ENCODE data around the gene WDR35.

Gene WDR35

GRCh38 chr2:19989667-19990415 is at the start of gene WDR35:
TSS of gene WDR35 (minus strand) at chr2:19990105. CDS start at chr2:19990015, 90 bp downstream.
- DNase-seq = peak; percentile 81
- H3K9me2 ChIP-seq (replicated peaks; ENCODE audit: insufficient read depth, low read length) = no peaks in the 10 kb centered on the region
- peak within 1 kb of the TSS; percentile 75 for H3K4me2 ChIP-seq (ENCODE audit: low read depth, low read length)
- H3K9me3 ChIP-seq (replicated peaks; ENCODE audit: insufficient read depth, low read length) = no peaks in the 10 kb centered on the region
- no peaks in the 10 kb centered on the region for H3K4me1 ChIP-seq (ENCODE audit: low read length)
- TF ChIP-seq, protein P1, sequence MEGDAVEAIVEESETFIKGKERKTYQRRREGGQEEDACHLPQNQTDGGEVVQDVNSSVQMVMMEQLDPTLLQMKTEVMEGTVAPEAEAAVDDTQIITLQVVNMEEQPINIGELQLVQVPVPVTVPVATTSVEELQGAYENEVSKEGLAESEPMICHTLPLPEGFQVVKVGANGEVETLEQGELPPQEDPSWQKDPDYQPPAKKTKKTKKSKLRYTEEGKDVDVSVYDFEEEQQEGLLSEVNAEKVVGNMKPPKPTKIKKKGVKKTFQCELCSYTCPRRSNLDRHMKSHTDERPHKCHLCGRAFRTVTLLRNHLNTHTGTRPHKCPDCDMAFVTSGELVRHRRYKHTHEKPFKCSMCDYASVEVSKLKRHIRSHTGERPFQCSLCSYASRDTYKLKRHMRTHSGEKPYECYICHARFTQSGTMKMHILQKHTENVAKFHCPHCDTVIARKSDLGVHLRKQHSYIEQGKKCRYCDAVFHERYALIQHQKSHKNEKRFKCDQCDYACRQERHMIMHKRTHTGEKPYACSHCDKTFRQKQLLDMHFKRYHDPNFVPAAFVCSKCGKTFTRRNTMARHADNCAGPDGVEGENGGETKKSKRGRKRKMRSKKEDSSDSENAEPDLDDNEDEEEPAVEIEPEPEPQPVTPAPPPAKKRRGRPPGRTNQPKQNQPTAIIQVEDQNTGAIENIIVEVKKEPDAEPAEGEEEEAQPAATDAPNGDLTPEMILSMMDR (IDR thresholded peaks at IDR 0.05; ENCODE audit: low read length) = no peak
- TF ChIP-seq EZH2 (optimal IDR thresholded peaks at IDR 0.05; ENCODE audit: low read depth, low read length) (no peak), EZH2phosphoT487 (IDR thresholded peaks at IDR 0.05; ENCODE audit: low read length) (no peak)
- H4K20me1 ChIP-seq (ENCODE audit: insufficient read depth, low read length) = no peaks in the 10 kb centered on the region
- peak within 1 kb of the TSS; percentile 30; the same call in 1 of the 2 replicates for H3K9ac ChIP-seq (ENCODE audit: low read length)
- H3K27me3 ChIP-seq (replicated peaks; ENCODE audit: insufficient read depth, low read length) = no peaks in the 10 kb centered on the region
- peak within 1 kb of the TSS; percentile 66 for H3K4me3 ChIP-seq (ENCODE audit: low read length)
- peak within 1 kb of the TSS; percentile 89 for H2AFZ ChIP-seq (ENCODE audit: low read length)
- no peaks in the 10 kb centered on the region for H3F3A ChIP-seq (ENCODE audit: insufficient read depth, low read length)
- no peaks in the 10 kb centered on the region for H3K36me3 ChIP-seq (replicated peaks; ENCODE audit: insufficient read depth, low read length)
- H3K79me2 ChIP-seq (ENCODE audit: low read length) = no peaks in the 10 kb centered on the region
- no peak within 1 kb of the TSS for H3K27ac ChIP-seq (ENCODE audit: low read length)

- no peaks in the 10 kb centered on the region for H3K9me3 ChIP-seq (replicated peaks; ENCODE audit: insufficient read depth, low read length)
- no peaks in the 10 kb centered on the region for H3K27me3 ChIP-seq (replicated peaks; ENCODE audit: insufficient read depth, low read length)
- no peaks in the 10 kb centered on the region for H3K9me2 ChIP-seq (replicated peaks; ENCODE audit: insufficient read depth, low read length)
- H2AFZ ChIP-seq (ENCODE audit: low read length) = no peak overlapping the region
- H3K4me1 ChIP-seq (ENCODE audit: low read length) = no peaks in the 10 kb centered on the region
- H4K20me1 ChIP-seq (ENCODE audit: insufficient read depth, low read length) = no peaks in the 10 kb centered on the region; the same call in 1 of the 2 replicates
- H3F3A ChIP-seq (ENCODE audit: insufficient read depth, low read length) = no peaks in the 10 kb centered on the region
- no peak overlapping the region for H3K4me2 ChIP-seq (ENCODE audit: low read depth, low read length)
- no peak overlapping the region for H3K9ac ChIP-seq (ENCODE audit: low read length)
- no peak overlapping the region for H3K27ac ChIP-seq (ENCODE audit: low read length)
- no peak for DNase-seq
- no peak for TF ChIP-seq EZH2phosphoT487 (IDR thresholded peaks at IDR 0.05; ENCODE audit: low read length)
- TF ChIP-seq, protein P1 (IDR thresholded peaks at IDR 0.05; ENCODE audit: low read length) = no peak
- no peak for TF ChIP-seq EZH2 (optimal IDR thresholded peaks at IDR 0.05; ENCODE audit: low read depth, low read length)
- no peak overlapping the region for H3K4me3 ChIP-seq (ENCODE audit: low read length)
- peaks cover 15% of the 10 kb centered on the region for H3K79me2 ChIP-seq (ENCODE audit: low read length)
- H3K36me3 ChIP-seq (replicated peaks; ENCODE audit: insufficient read depth, low read length) = peaks cover 5% of the 10 kb centered on the region
Measured at GRCh38 chr2:20037660-20038059, 47.8 kb upstream of the WDR35 start.

DNA sequence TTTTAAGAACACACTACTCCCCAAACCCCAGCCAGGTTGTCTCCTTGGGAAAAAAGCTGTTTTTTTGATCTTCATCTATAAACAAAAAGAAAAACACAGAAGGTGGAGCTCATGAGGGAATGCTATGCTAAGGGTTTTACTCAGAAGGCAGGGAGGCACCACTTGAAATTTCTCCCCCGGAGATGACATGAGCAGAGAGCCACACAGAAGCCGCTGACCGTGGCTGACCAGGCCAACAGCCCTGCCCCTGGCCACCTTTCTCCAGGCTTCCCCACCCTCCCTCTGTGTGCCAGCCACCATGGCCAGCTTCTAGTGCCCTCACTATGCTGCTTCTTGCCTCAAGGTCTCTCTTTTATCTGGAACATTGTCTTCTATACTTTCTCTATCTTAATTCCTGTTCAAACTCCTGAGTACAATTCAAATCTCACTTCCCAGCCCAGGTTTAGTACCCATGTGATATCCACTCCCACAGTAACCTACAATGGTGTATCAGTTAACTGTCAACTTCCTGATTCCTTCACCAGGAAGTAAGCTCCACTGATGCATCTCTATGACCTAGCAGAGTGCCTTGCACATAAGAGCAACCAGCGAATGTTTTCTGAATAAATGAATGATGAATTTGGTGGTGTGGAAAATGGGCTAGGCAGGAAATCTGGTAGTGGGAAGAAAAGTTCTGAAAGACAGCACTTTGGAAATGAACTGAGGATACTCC is 46.2 kb upstream of the WDR35 start:
- no peaks in the 10 kb centered on the region for H3K9me2 ChIP-seq (replicated peaks; ENCODE audit: insufficient read depth, low read length)
- H3K9me3 ChIP-seq (replicated peaks; ENCODE audit: insufficient read depth, low read length) = no peaks in the 10 kb centered on the region
- H3K27me3 ChIP-seq (replicated peaks; ENCODE audit: insufficient read depth, low read length) = no peaks in the 10 kb centered on the region
- no peak for DNase-seq
- H3F3A ChIP-seq (ENCODE audit: insufficient read depth, low read length) = no peaks in the 10 kb centered on the region
- no peak overlapping the region for H3K4me2 ChIP-seq (ENCODE audit: low read depth, low read length)
- no peak overlapping the region for H3K4me3 ChIP-seq (ENCODE audit: low read length)
- no peaks in the 10 kb centered on the region for H3K4me1 ChIP-seq (ENCODE audit: low read length)
- no peak overlapping the region for H3K9ac ChIP-seq (ENCODE audit: low read length)
- H2AFZ ChIP-seq (ENCODE audit: low read length) = no peak overlapping the region
- no peaks in the 10 kb centered on the region for H4K20me1 ChIP-seq (ENCODE audit: insufficient read depth, low read length)
- H3K27ac ChIP-seq (ENCODE audit: low read length) = no peak overlapping the region
- TF ChIP-seq EZH2 (optimal IDR thresholded peaks at IDR 0.05; ENCODE audit: low read depth, low read length) (no peak), EZH2phosphoT487 (IDR thresholded peaks at IDR 0.05; ENCODE audit: low read length) (no peak)
- TF ChIP-seq, protein P1 (IDR thresholded peaks at IDR 0.05; ENCODE audit: low read length) = no peak
- H3K36me3 ChIP-seq (replicated peaks; ENCODE audit: insufficient read depth, low read length) = peaks cover 5% of the 10 kb centered on the region
- H3K79me2 ChIP-seq (ENCODE audit: low read length) = no peaks in the 10 kb centered on the region; the same call in 1 of the 2 replicates

Data from MM.1S (cell line).